Common myeloid progenitor, CD34-positive (primary cell): ENCODE measurements around the gene TMEM256.

Source experiments
- CTCF ChIA-PET: fragments of 350-600 bp; sonication (Branson Sonifier 250); formaldehyde crosslinking; loops from one replicate; lab custom pipeline; 2021; ENCODE audit warnings: antibody characterized with exemption; lab: Charles Lee
- POLR2A ChIA-PET: fragments of 350-600 bp; sonication (Branson Sonifier 250); formaldehyde crosslinking; loops from one replicate; lab custom pipeline; 2021; ENCODE audit warnings: antibody characterized with exemption; lab: Charles Lee
- DNase-seq, 3 donors: peaks; one replicate each; pipeline versions ENCODE4 v3.0.0 to v3.0.0-alpha.2; 2013
- H3K27ac ChIP-seq, 2 experiments: 1 replicate in 1 of 2; 2 replicates in 1 of 2; pipeline ENCODE4 v1.7.0; 2013; ENCODE audit warnings: inconsistent platforms in 2 of 2, low read length in 2 of 2, mild to moderate bottlenecking in 2 of 2, low read depth in 1 of 2, moderate library complexity in 1 of 2; ENCODE audit not compliant: severe bottlenecking in 2 of 2, insufficient read depth in 1 of 2, poor library complexity in 1 of 2
- H3K27me3 ChIP-seq, 5 experiments: replicated peaks in 2 of 5; 1 replicate in 3 of 5; 2 replicates in 2 of 5; pipeline versions ENCODE4 v1.6.1 to v1.7.0; 2013; ENCODE audit warnings: low read length in 4 of 5, mild to moderate bottlenecking in 2 of 5, moderate library complexity in 2 of 5, inconsistent platforms in 1 of 5; ENCODE audit not compliant: insufficient read depth in 5 of 5, control insufficient read depth in 4 of 5
- H3K36me3 ChIP-seq, 4 experiments: 1 replicate in 2 of 4; 2 replicates in 2 of 4; pipeline versions ENCODE4 v1.6.1 to v1.7.0; 2013; ENCODE audit warnings: low read length in 3 of 4, control low read depth in 1 of 4, mild to moderate bottlenecking in 1 of 4; ENCODE audit not compliant: control insufficient read depth in 4 of 4, insufficient read depth in 4 of 4
- H3K4me1 ChIP-seq, 4 experiments: 1 replicate in 3 of 4; 2 replicates in 1 of 4; pipeline versions ENCODE4 v1.6.1 to v1.7.1; 2013; ENCODE audit warnings: low read length in 3 of 4, mild to moderate bottlenecking in 3 of 4, control low read depth in 1 of 4, inconsistent platforms in 1 of 4, moderate library complexity in 1 of 4; ENCODE audit not compliant: control insufficient read depth in 4 of 4, insufficient read depth in 4 of 4; ENCODE audit errors: control extremely low read depth in 1 of 4
- H3K4me3 ChIP-seq, 7 experiments: 1 replicate in 4 of 7; 2 replicates in 3 of 7; pipeline versions ENCODE4 v1.5.1 to v1.7.0; 2013; ENCODE audit warnings: mild to moderate bottlenecking in 7 of 7, low read length in 6 of 7, moderate library complexity in 6 of 7, inconsistent platforms in 2 of 7, low read depth in 2 of 7, control low read depth in 1 of 7; ENCODE audit not compliant: insufficient read depth in 4 of 7, control insufficient read depth in 1 of 7; ENCODE audit errors: extremely low read depth in 1 of 7
- H3K9me3 ChIP-seq, 5 experiments: 1 replicate in 4 of 5; 2 replicates in 1 of 5; pipeline versions ENCODE4 v1.6.1 to v1.7.1; 2013; ENCODE audit warnings: low read length in 4 of 5, mild to moderate bottlenecking in 2 of 5, inconsistent platforms in 1 of 5, low read depth in 1 of 5, moderate library complexity in 1 of 5; ENCODE audit not compliant: control insufficient read depth in 4 of 5, insufficient read depth in 2 of 5; ENCODE audit errors: control extremely low read depth in 1 of 5
- WGBS: methylation state at CpG from one replicate; pipeline ENCODE4 v1.1.5; 2013; ENCODE audit not compliant: insufficient coverage; 5-methylcytosine and 5-hydroxymethylcytosine counted together

Gene TMEM256

DNA sequence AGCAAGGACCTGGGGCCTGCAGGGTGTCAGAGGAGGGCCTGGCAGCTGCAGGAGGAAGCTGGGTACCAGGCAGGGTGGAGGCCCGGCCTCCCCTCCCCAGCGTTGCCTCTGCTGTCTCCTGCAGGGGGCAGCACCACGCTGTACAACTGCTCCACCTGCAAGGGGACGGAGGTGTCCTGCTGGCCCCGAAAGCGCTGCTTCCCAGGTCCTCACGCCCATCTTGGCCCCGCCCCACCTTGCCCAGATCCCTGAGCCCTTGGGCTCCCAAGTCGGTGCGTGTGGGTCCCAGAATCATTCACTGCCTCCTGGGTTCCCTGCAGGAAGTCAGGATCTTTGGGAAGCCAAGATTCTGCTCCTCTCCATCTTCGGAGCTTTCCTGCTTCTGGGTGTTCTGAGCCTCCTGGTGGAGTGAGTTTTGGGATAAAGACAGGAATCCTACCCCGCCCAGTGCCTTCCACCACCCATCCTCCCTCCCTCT is 47.8 kb downstream of the TMEM256 start:
- H3K27ac ChIP-seq: no peak overlapping the region
- ChIA-PET CTCF (interaction anchor here (0.5 to 4.4 kb wide), 32 partner anchors 12 to 331 kb away, joined by 3 to 28 read pairs (median 4); partner anchors contain the start of genes NEURL4, NLGN2, POLR2A and SENP3), POLR2A (interaction anchor here (0.5 to 1.7 kb wide), 4 partner anchors 28 to 136 kb away, joined by 3 to 6 read pairs (median 4); partner anchors contain the start of gene POLR2A)
- peaks cover 0 to 13% (median 0%) of the 10 kb centered on the region in 4 experiments for H3K36me3 ChIP-seq
- no peak overlapping the region for H3K4me3 ChIP-seq
- no peaks in the 10 kb centered on the region for H3K9me3 ChIP-seq
- WGBS: 0% methylated on average over 8 of the region's 12 CpGs
- H3K4me1 ChIP-seq: peaks cover 0 to 20% (median 7%) of the 10 kb centered on the region in 4 experiments
- H3K27me3 ChIP-seq: no peaks in the 10 kb centered on the region
- peak; percentile 84 to 92 (median 89) for DNase-seq

DNA sequence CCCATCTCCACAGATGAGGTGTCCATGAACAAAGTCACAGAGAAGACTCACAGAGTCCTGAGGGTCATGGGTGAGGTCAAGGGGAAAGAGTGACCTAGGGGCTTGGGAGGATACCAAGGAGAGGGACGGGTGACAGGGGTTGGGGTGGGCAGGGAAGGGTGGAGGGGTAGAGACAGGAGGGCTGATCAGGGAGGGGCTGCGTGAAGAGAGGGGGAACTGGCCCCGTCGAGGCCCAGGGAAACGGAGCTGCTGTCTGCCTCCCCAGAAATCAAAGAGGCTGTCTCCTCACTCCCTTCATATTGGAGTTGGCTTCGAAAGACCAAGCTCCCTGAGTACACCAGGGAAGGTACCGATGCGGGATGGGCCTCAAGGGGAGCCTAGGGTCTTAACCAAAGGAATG is 48.3 kb downstream of the TMEM256 start:
- Histone ChIP-seq H3K4me3 (no peak overlapping the region), H3K27me3 (no peaks in the 10 kb centered on the region), H3K36me3 (peaks cover 0 to 18% (median 0%) of the 10 kb centered on the region in 4 experiments), H3K27ac (no peak overlapping the region), H3K9me3 (no peaks in the 10 kb centered on the region), H3K4me1 (peaks cover 0 to 26% (median 10%) of the 10 kb centered on the region in 4 experiments)
- 94% methylated on average over 5 of the region's 8 CpGs for WGBS
- ChIA-PET CTCF (interaction anchor here (0.5 to 4.4 kb wide), 34 partner anchors 11 to 332 kb away, joined by 3 to 28 read pairs (median 4); partner anchors contain the start of genes GPS2, NEURL4, NLGN2 and POLR2A), POLR2A (interaction anchor here (0.5 to 1.7 kb wide), 4 partner anchors 17 to 129 kb away, joined by 3 to 6 read pairs (median 4); partner anchors contain the start of gene POLR2A)
- no peak for DNase-seq

- peaks cover 0 to 30% (median 12%) of the 10 kb centered on the region in 4 experiments for H3K4me1 ChIP-seq
- CTCF ChIA-PET: interaction anchor here (0.8 to 4.4 kb wide), 25 partner anchors 10 to 332 kb away, joined by 3 to 28 read pairs (median 4); partner anchors contain the start of genes GPS2, NEURL4, PLSCR3 and POLR2A
- WGBS: 76% methylated on average over 9 of the region's 10 CpGs
- POLR2A ChIA-PET: interaction anchor here (0.7 to 1.2 kb wide), 2 partner anchors 18 to 115 kb away, joined by 3 read pairs; no protein-coding TSS in a partner anchor
- no peaks in the 10 kb centered on the region for H3K27me3 ChIP-seq
- H3K9me3 ChIP-seq: no peaks in the 10 kb centered on the region
- H3K36me3 ChIP-seq: peaks cover 0 to 18% (median 0%) of the 10 kb centered on the region in 4 experiments
- no peak for DNase-seq
- H3K27ac ChIP-seq: no peak within 1 kb of the TSS
- H3K4me3 ChIP-seq: no peak within 1 kb of the TSS
These were observed 48.8 kb downstream of the TMEM256 start, which contains the start of gene TMEM95 for GRCh38 chr17:7355053-7355452. Gene TMEM95, plus strand, starts transcription at chr17:7355156. Its CDS starts 49 bp downstream, at chr17:7355205.

DNA sequence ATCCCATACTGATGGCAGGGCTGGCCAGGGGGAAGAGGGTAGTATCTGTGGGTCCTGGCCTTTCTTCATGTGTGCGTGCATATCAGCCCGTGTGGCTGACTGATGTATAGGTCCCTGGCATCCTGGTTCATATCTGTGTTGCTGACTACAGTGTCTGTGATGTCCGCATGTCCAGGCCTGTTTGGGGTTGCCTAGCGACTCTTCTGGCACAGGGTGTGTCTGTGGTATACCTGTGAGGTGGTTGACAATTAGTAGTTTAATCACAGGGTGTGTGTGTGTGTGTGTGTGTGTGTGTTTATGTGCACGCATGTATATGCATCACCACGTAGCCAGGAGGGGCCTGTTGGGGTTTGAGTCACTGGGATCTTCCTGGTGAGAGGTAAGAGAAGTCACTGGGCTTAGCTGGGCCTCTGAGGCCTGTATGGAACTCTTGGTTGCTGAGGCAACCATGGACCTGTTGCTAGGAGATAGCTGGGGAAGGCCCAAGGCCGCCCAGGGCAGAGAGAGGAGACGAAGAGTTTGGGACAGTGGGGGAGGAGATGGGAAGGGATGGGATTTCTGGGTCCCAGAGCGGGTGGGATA is 49.5 kb downstream of the TMEM256 start:
- Histone ChIP-seq H3K36me3 (peaks cover 0 to 24% (median 0%) of the 10 kb centered on the region in 4 experiments), H3K27ac (no peak overlapping the region), H3K4me3 (no peak overlapping the region), H3K27me3 (no peaks in the 10 kb centered on the region), H3K4me1 (peaks cover 0 to 35% (median 14%) of the 10 kb centered on the region in 4 experiments), H3K9me3 (no peaks in the 10 kb centered on the region)
- CTCF ChIA-PET: interaction anchor here (0.9 to 4.4 kb wide), 18 partner anchors 8 to 323 kb away, joined by 3 to 28 read pairs (median 4); partner anchors contain the start of genes GPS2, PLSCR3, SENP3 and SPEM2
- POLR2A ChIA-PET: interaction anchor here (0.5 to 1.2 kb wide), 3 partner anchors 19 to 163 kb away, joined by 3 read pairs; no protein-coding TSS in a partner anchor
- no peak for DNase-seq
- WGBS: 80% methylated on average over 4 of the region's 9 CpGs
